HG03378 (cell line): ENCODE measurements around the gene PRXL2C.
"Not testable (repeated sequence)": the region's sequence is repeated elsewhere in the genome, so short reads cannot be mapped to it uniquely, and the experiment has no call there.

Experiments
- ATAC-seq: cut with Tn5 transposase; IDR thresholded peaks from one replicate; pipeline ENCODE4 v1.9.1; 2021; ENCODE audit warnings: mild to moderate bottlenecking, moderate library complexity; ENCODE audit not compliant: unreplicated experiment

PRXL2C gene

DNA sequence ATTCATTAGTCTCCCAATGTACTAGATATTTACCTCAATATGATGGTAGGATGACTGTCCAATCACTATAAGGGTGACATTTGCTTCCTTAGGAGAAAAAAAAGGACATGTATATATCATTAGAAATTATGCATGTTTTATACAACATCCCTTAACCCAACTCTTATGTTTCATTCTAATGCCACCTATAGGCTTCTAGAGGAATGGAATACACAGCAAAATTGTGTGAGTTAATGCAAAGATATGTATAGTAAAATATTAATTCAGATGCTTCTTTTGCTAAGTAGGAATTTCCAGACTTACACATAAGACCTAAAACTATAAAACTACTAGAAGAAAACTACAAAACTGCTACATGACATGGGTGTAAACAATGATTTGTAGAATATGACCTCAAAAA, 3.5 kb downstream of the PRXL2C start:
- ATAC-seq: no peak

DNA sequence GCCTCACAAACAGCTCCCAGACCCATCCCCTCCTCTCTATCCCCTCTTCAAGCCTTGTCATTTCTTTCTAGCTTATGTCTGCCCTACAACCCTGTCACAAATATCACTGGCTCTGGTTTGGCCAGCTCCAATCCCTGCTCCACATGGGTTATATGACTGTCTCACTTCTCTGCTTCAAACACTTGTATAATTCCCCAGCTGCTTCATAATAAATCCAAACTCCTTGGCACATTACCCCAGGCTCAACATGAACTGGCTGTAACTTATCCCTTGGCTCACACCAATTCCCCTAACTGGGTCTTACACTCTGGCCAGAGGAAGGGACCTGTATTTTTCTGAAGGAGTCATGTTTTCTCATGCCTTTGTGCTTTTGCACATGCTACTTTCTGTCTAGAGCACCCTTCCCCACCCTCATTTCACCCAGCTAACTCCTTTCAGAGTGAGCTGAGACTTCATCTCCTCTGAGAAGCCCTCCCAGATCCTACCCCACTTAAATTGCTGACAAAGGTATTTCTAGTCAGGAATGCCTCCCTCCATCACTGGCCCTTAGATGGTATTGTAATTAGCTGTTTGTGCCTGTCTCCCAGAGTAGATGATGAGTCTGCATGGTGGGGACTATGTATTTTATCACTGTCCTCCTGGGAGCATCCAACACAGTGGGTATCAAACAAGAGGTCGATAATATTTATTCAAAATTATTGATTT, 5.3 kb downstream of the PRXL2C start:
- ATAC-seq: no peak

DNA sequence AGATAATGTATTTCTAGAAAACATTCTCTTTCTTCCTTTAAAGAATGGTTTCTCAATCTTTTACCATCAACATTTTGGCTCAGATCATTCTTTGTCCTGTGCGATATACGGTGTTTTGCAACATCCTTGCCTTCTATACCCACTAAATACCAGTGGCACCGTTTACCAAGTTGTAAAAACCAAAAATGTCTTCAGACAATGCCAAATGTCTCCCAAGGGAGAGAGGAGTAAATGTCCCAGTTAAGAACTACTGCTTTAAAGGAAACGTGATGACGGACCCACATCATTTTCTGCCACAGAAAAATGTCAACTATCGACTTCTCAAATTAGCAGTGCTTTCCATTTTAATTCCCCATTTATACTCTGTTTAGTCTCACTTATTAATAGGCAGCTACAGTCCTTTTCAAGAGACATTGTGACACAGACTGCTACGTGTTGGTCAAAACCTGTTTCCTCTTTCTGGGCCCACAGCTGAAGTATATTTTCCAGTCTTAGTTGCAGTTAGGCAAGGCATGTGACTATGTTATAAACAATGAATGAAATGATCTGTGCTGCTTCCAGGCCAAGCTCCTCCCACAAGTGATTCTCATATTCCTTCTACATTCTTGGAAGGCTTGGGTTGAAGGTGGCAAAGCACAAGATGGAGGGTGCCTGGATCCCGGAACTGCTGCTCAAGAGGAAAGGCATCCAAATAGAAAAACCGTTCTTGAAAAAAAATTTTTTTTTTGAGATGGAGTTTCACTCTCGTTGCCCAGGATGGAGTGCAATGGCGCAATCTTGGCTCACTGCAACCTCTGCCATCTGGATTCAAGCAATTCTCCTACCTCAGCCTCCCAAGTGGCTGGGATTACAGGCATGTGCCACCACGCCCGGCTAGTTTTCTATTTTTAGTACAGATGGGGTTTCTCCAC, 8.8 kb downstream of the PRXL2C start:
- no peak for ATAC-seq

DNA sequence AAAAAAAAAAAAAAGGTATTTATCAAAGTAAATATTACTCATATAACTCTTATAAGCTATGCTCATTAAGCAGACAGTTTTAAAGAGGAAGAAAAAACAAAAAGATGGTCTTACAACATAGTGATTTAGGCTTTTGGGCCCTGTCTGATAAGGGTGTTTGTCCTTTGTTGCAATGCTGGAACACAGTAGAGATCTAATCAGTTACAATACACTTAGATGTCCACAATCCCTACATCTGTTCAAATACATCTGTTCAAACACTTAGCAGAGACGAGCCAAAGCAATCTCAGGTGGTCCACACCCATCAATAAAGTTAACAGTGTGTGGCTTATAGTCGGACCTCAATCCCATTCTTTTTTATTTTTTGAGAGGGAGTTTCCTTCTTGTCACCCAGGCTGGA, 11.0 kb downstream of the PRXL2C start:
- no peak for ATAC-seq

DNA sequence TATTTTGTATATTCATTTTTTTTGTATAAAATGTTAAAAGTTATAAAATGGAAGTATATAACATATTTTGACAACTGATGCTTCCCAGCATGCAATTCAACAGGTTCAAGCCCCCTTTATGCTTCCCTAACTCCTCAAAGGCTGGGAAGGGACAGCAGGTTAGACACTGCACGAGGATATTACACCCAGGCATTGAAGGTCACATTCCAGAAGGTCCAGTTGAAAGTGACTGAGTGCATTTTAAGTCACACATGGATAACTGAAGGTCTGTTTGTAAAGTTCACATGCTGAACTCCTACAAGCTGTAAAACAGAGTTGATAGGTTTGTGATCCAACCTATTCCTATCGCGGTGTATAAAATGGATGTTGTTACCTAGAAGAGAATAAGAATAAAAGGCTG, 13.6 kb downstream of the PRXL2C start:
- ATAC-seq: no peak

DNA sequence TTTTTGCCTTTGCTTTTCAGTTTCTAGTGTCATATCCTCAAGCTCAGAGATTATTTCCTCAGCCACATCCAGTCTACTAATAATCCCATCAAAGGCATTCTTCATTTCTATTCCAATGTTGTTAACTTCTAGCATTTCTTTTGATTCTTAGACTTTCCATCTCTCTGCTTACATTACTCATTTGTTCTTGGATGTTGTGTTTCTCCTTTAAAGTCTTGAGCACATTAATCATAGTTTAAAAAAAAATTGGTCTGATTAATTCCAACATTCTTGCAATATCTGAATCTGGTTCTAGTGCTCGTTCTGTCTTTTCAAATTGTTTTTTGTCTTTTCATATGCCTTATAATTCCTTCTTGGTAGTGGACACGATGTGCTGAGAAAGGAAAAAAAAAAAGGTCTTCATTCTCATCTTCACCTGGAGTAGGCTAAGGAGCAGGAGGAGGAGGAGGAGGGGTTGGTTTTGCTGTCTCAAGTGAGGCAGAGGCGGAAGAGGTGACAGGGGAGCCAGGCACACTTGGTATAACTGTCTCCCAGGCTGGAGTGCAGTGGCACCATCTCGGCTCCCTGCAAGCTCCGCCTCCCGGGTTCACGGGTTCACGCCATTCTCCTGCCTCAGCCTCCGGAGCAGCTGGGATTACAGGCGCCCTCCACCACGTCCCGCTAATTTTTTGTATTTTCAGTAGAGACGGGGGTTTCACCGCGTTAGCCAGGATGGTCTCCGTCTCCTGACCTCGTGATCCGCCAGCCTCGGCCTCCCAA, 16.3 kb downstream of the PRXL2C start:
- ATAC-seq: no peak

DNA sequence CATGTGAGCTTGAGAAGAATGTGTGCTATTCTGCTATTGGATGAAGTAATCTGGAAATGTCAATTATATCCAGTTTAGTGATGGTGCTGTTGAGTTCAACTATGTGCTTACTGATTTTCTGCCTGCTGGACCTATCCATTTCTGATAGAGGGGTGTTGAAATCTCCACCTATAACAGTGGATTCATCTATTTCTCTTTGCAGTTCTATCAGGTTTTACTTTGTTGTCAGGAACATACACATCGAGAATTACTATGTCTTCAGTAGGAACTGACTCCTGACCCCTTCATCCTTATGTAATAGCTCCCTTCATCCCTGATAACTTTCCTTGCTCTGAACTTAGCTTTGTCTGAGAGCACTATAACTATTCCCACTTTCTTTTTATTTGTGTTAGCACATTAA, 18.7 kb downstream of the PRXL2C start:
- no peak for ATAC-seq

DNA sequence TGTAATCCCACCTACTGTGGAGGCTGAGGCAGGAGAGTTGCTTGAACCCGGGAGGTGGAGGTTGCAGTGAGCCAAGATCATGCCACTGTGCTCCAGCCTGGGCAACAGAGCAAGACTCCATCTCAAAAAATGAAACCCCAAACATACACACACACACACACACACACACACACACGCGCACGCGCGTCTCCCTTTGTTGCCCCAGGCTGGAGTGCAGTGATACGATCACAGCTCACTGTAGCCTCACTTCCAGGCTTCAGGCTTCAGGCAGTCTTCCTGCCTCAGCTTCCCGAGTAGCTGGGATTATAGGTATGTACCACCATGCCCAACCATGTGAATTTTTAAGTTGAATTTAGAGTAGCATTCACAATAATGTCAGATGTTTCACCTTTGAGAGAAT, 21.5 kb downstream of the PRXL2C start:
- ATAC-seq: not testable (repeated sequence)

DNA sequence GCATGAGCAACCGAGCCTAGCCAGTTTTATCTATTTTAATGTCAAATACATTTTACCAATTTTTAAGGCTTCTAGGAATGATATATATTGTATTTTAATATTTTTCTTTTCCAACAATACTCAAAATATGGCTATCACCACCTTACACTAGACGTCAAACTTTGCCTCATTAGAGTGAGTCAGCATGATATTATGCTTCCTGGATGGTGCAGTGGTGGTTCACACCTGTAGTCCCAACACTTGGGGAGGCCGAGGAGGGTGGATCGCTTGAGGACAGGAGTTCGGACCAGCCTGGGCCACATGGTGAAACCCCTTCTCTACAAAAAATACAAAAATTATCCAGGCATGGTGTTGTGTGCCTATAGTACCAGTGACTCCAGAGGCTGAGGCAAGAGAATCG, 28.2 kb downstream of the PRXL2C start:
- no peak for ATAC-seq

DNA sequence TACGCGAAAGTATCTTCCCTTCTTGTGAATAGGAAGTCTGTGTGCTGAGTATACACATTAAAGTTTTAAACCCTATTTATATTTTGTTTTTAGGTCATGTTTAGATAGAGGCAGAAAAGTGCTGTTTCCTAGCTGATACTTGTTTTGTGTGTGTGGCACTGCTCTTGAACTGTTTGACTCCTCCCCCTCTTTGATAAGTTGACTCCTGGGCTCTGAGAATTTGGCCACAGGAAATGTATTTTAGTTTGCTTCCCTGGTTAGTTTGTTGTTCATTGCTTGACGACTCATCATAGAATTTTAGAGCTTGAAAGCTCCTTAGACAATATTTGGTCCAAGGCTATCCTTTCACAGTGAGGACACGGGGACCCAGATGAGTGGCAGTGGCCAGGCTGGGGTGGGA, 33.5 kb downstream of the PRXL2C start:
- ATAC-seq: no peak

DNA sequence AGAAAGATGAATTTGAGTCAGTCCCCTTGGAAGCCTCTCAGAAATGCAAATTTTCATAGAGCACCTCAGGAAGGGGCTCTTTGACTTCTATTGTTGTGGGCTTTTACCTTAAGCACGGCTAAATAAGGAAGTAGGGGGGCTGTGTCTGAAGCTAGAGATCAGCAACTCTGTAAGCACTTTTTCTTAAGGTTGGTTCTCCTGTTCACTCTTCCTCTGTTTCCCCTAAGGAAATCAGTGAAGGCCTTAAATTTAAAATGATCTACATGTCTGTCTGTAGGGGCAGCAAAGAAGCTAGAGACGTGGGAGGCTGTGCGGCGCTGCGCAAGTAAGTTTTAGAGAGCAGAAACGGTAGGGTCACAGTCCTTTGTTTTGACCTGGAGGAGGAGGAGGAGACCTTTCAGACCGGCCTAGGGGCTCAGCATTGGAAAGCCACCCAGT, 34.3 kb downstream of the PRXL2C start:
- no peak for ATAC-seq

DNA sequence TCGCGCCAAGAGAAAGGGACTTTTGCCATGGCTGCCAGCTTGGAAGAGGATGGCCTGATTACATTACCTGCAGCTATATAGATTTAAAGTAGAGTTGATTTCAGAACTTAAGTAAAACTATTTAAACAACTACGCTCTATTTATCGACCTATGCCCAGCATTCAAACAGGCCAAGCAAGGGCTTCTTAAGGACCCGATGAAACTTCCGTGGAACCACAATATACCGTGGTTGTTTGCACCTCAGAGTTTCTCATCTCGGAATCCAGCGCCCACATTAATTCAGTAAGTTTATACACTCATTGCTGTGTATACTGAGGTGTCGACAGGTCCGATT, 35.0 kb downstream of the PRXL2C start:
- no peak for ATAC-seq

DNA sequence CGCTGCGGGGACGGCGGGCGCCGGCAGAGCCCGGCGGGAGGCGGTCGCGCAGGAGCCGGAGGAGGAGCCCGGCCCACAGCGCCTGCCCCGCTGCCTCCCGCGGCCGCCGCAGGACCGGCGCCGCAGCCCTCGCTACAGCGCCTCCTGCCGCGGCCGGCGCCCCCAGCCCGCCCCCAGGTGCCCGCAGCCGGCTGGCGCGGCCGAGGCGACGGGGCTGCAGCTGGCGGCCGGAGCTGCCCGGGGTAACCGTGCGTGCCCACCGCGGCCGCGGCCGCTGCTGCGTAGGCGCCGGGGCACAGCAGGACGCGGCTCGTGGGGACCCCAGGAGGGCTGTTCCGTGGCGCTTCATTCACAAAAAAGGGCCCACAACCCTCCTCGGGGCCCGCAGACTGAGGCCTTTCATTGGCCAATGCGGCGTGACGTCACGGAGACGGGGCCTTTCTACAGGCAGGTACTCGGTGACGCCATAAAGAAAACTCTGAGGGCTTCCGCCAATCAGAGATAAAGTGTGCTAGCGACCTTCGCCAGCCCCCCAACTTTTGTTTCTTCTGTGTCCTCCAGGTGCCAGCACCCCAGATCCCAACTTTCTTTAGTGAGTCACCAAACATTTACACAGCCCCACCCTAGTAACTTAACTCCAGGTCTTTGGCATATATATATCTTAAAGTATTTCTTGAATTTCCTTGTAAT, 35.5 kb downstream of the PRXL2C start, which contains the start of gene CDC14B:
TSS of gene CDC14B (minus strand) at position 353 of the 690 bp plus-strand sequence. CDS start 465 bp downstream, outside the sequence.
- no peak for ATAC-seq

DNA sequence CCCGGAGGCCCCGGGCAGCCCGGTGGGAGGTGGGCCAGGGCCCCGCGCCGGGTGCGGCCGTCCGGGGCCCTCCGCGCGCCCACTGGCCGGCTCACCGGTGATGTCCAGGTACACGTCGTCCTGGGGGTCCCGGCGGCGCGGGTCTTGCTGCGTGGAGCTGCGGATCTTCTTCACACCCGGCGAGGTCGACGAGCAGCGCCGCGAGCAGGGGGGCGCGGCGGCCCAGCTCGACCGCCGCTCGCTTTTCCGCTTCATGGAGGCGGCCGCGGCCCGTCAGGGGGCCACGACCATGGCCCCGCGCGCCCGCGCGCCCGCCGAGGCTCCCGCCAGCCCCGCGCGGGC, 36.0 kb downstream of the PRXL2C start:
- ATAC-seq: no peak

DNA sequence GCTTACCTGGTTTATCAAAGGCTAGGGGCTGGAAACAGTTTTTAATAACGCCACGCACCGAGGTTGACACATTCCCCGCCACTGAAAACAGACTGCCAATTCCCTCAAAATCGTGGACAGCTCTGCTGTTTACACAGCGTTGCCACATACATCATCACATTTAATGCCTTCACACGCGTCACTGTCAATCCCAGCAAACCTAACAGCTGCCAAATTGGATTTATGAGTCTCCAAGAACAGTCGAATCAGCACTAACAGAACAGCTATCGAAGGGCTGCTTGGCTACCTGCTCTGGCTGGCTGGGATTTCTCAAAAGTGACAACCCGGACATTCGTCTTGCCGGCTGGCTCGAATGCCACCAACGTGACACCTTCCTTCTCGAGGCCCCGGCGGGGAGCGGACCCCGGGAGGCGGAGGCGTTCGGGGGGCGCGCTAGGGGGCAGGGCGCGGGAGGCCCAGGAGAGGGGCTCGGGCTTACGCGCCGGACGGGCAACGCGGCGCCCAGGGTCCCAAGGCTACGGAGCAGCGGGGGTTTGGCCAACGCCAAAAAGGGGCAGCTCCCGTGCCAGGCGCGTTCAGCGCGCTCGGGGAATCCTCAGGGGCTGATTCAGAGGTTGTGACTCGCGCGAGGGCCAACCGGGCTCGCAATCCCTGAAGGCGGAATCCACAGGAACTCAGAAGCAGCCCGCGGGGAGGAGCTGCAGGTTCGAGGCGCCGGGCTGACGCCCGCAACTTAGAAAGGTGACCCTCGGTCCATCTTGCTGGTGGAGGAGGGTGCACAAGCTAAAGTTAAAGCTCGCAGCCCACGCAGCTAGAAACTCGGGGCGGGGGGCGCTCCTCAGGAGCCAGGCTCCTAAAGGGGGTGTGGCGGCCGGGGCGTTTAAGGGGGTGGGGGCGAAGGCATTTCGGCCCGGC, 36.7 kb downstream of the PRXL2C start:
- no peak for ATAC-seq

DNA sequence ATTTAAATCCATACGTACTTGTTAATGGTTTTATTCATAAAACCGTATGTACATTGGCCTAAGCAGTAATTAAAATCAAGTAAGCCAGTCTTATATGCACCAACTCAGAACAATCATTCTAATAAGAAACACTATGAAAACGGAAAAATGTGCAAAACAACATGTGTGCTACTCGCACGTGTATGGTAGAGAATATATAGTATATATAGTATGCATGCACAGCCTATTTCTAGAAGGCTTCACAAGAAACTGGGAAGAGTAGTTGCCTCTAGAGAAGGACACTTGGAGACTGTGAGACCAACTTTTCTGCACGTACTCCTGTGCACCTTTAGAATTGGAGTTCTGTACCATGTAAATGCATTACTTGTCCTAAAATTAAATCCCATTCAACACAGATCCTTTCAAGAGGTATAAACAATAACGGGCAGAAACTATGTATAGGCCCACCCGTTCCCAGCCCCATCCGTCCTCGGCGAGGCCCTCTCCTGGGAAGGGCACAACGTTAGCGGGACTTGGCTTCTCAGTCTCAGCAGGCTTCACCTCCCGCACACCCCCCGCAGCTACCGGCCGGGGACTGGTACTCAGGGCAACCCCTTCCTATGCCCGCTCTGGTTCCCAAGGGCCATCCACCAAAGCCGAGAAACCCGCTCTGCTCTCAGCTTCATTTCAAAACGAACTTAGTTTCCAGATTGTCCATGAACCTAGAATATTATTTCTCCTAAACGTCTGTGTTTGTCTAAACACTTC, 37.5 kb downstream of the PRXL2C start:
- no peak for ATAC-seq

DNA sequence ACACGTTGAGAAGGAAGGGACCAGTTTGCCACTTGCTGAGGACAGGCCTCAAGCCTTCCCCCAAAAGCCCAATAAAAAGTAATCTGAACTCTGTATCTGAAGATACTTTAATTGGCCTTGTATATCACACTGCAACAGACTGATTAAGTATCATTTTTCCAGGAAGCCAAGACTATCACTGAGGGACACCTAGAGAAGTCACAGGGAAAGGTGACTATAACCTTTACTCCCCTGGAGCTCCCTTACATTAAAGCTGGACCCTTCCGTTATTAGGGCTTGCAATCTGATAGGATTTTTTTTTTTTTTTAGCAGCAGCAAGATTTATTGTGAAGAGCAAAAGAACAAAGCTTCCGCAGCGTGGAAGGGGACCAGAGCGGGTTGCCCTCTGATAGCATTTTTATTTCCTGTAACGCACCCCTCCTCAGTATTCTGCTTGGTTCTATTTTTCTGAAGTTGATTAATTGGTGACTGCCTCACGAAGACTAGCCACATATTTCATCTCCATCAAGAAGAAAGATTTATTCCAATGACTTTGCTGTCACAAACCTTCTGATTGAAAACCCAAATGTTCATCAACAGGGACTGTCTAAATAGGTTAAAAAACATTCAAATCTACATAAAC, 38.2 kb downstream of the PRXL2C start:
- no peak for ATAC-seq

DNA sequence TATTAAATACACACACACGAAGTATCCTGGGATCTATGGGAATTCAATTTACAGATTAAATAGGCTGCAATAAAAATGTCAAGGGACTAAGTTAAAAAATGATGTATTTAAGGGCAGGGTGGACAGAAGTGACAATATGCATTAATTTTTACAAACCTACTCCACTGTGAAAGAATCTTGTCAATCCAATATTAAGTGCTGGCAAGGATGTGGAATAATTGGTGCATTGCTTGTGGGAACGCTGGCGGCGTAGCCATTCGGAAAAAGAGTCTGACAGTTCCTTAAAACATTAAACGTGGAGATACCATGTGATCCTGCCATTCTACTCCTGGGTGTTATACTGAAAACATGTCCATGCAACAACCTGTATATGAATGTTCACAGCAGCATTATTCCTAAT, 39.7 kb downstream of the PRXL2C start:
- ATAC-seq: no peak

DNA sequence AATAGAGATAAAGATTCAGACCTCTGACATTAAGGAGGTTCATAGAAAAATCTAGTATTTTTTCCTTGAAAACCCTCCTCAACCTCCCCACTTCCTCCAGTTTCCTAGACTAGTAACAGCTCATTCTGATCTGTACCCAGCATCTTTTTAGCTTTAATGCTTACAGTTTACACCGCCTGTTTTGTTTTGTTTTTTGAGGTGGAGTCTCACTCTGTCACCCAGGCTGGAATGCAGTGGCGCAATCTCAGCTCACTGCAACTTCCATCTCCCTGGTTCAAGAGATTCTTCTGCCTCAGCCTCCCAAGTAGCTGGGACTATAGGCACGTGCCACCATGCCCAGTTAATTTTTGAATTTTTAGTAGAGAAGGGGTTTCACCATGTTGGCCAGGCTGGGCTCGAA, 40.5 kb downstream of the PRXL2C start:
- ATAC-seq: not testable (repeated sequence)
